Keratinocyte (primary cell): ENCODE measurements around the gene ELMO3. TPM values are rescaled to one million over a fixed set of nuclear protein-coding genes. Genes with fewer than 3 reads are reported as not detected.

ENCODE experiments used
- DNase-seq: peaks from one replicate; pipeline ENCODE4 v3.0.0-alpha.2; 2011; ENCODE audit warnings: low read depth, missing footprints, low spot score
- FAIRE-seq: peaks from 2 replicates; lab custom pipeline; 2011; peaks lifted over from hg19 to GRCh38; lab: Jason Lieb, UNC
- H2AFZ ChIP-seq: 2 replicates; pipeline ENCODE4 v1.6.0; 2012; ENCODE audit warnings: low read length, control low read depth, inconsistent platforms; ENCODE audit not compliant: control insufficient read depth
- H3K27ac ChIP-seq: 2 replicates; pipeline ENCODE4 v1.5.1; 2011; ENCODE audit warnings: low read length; ENCODE audit not compliant: control insufficient read depth, insufficient read depth
- H3K27me3 ChIP-seq: 3 replicates; pipeline ENCODE4 v1.6.0; 2011; ENCODE audit warnings: low read length; ENCODE audit not compliant: control insufficient read depth, insufficient read depth; ENCODE audit errors: extremely low read depth
- H3K36me3 ChIP-seq, 2 experiments: 2 replicates in 1 of 2; 3 replicates in 1 of 2; pipeline ENCODE4 v1.5.1; 2011; ENCODE audit warnings: low read length in 2 of 2, mild to moderate bottlenecking in 1 of 2; ENCODE audit not compliant: control insufficient read depth in 2 of 2, insufficient read depth in 2 of 2; ENCODE audit errors: extremely low read depth in 1 of 2
- H3K4me1 ChIP-seq: 3 replicates; pipeline ENCODE4 v1.5.1; 2011; ENCODE audit warnings: low read length; ENCODE audit not compliant: control insufficient read depth, insufficient read depth; ENCODE audit errors: extremely low read depth
- H3K4me2 ChIP-seq: 3 replicates; pipeline ENCODE4 v1.6.0; 2011; ENCODE audit warnings: low read depth, low read length; ENCODE audit not compliant: control insufficient read depth, insufficient read depth; ENCODE audit errors: extremely low read depth
- H3K4me3 ChIP-seq, 3 experiments: fragments of 200-600 bp in 1 of 3; sonication (generic) in 1 of 3; 2 replicates in 2 of 3; 3 replicates in 1 of 3; pipeline ENCODE4 v1.5.1; 2011 to 2016; ENCODE audit warnings: low read length in 3 of 3, mild to moderate bottlenecking in 3 of 3, control low read depth in 2 of 3, inconsistent platforms in 1 of 3, low read depth in 1 of 3, mixed read lengths in 1 of 3, mixed run types in 1 of 3, moderate library complexity in 1 of 3; ENCODE audit not compliant: control insufficient read depth in 2 of 3, insufficient read depth in 2 of 3; ENCODE audit errors: extremely low read depth in 1 of 3
- H3K79me2 ChIP-seq: 2 replicates; pipeline ENCODE4 v1.6.0; 2012; ENCODE audit warnings: low read length; ENCODE audit not compliant: control insufficient read depth, insufficient read depth
- H3K9ac ChIP-seq: 3 replicates; pipeline ENCODE4 v1.6.0; 2011; ENCODE audit warnings: low read length; ENCODE audit not compliant: control insufficient read depth, insufficient read depth; ENCODE audit errors: extremely low read depth
- H3K9me1 ChIP-seq: 3 replicates; pipeline ENCODE4 v1.6.0; 2011; ENCODE audit warnings: low read length; ENCODE audit not compliant: control insufficient read depth, insufficient read depth; ENCODE audit errors: extremely low read depth
- H3K9me3 ChIP-seq: 2 replicates; pipeline ENCODE4 v1.5.1; 2012; ENCODE audit warnings: low read depth, low read length; ENCODE audit not compliant: control insufficient read depth
- H4K20me1 ChIP-seq: 3 replicates; pipeline ENCODE4 v1.6.0; 2011; ENCODE audit warnings: low read length; ENCODE audit not compliant: control insufficient read depth, insufficient read depth; ENCODE audit errors: extremely low read depth
- EZH2 ChIP-seq: IDR thresholded peaks from one replicate; pipeline ENCODE4 v1.6.1; 2012; ENCODE audit warnings: inconsistent platforms, mild to moderate bottlenecking, low read length, moderate library complexity
- dilution Hi-C: fragments of 300-500 bp; cut with MboI; formaldehyde crosslinking; loops from one replicate; pipeline ENCODE4 v1.7.0; 2020; ENCODE audit warnings: low sequenced_read_pairs; ENCODE audit not compliant: extremely low pct_ligation_motif_present
- polyA plus RNA-seq, 5 experiments: library from polyadenylated mRNA; depleted of rRNA in 3 of 5; stranded (reverse) in 3 of 5; stranded (forward) in 1 of 5; unstranded in 1 of 5; fragments of >200 nt; gene quantifications; 1 replicate in 1 of 5; 2 replicates in 3 of 5; 3 replicates in 1 of 5; pipeline versions ENCODE4 v1.2.1 to v1.2.3, GENCODE V29; 2011 to 2012; ENCODE audit warnings: missing spikeins in 2 of 5, low read depth in 1 of 5, low replicate concordance in 1 of 5
- TF ChIP-seq, protein P1 (sequence below), 3 experiments: IDR thresholded peaks in 1 of 3; conservative IDR thresholded peaks in 1 of 3; optimal IDR thresholded peaks in 1 of 3; 2 replicates in 2 of 3; 3 replicates in 1 of 3; pipeline versions ENCODE3 to v1.5.1; 2011; ENCODE audit warnings: low read length in 3 of 3, mild to moderate bottlenecking in 3 of 3, moderate library complexity in 2 of 3, control low read depth in 1 of 3, inconsistent platforms in 1 of 3; ENCODE audit not compliant: insufficient read depth in 2 of 3; ENCODE audit errors: extremely low read depth in 1 of 3

ELMO3 gene
- polyA plus RNA-seq, 1 donor (not counting 4 experiments of a cell fraction or from before 2014, with no cell fraction given), result 21.0 TPM

GRCh38 chr16:67228905-67229304, 30.0 kb downstream of the ELMO3 start:
- FAIRE-seq (no peak), DNase-seq (no peak)
- no peaks in the 10 kb centered on the region for H3K9me1 ChIP-seq
- no peaks in the 10 kb centered on the region for H3K9me3 ChIP-seq
- peaks cover 31 to 34% of the 10 kb centered on the region in 2 experiments for H3K36me3 ChIP-seq
- dilution Hi-C loops, result no loop called here
- no peak overlapping the region for H3K9ac ChIP-seq
- TF ChIP-seq, protein P1, sequence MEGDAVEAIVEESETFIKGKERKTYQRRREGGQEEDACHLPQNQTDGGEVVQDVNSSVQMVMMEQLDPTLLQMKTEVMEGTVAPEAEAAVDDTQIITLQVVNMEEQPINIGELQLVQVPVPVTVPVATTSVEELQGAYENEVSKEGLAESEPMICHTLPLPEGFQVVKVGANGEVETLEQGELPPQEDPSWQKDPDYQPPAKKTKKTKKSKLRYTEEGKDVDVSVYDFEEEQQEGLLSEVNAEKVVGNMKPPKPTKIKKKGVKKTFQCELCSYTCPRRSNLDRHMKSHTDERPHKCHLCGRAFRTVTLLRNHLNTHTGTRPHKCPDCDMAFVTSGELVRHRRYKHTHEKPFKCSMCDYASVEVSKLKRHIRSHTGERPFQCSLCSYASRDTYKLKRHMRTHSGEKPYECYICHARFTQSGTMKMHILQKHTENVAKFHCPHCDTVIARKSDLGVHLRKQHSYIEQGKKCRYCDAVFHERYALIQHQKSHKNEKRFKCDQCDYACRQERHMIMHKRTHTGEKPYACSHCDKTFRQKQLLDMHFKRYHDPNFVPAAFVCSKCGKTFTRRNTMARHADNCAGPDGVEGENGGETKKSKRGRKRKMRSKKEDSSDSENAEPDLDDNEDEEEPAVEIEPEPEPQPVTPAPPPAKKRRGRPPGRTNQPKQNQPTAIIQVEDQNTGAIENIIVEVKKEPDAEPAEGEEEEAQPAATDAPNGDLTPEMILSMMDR (optimal IDR thresholded peaks at IDR 0.05 in 1 of 3, IDR thresholded peaks at IDR 0.05 in 1 of 3, conservative IDR thresholded peaks at IDR 0.05 in 1 of 3; ENCODE audit: extremely low read depth in 1 of 3, insufficient read depth in 2 of 3, low read length in 3 of 3), result no peak
- TF ChIP-seq EZH2, result no peak
- no peaks in the 10 kb centered on the region for H4K20me1 ChIP-seq
- H3K79me2 ChIP-seq, result peaks cover 19% of the 10 kb centered on the region
- no peak overlapping the region for H3K4me3 ChIP-seq
- peaks cover 17% of the 10 kb centered on the region for H3K4me1 ChIP-seq
- H3K4me2 ChIP-seq, result no peak overlapping the region
- no peaks in the 10 kb centered on the region for H3K27me3 ChIP-seq
- H3K27ac ChIP-seq, result no peak overlapping the region
- H2AFZ ChIP-seq, result no peak overlapping the region

DNA sequence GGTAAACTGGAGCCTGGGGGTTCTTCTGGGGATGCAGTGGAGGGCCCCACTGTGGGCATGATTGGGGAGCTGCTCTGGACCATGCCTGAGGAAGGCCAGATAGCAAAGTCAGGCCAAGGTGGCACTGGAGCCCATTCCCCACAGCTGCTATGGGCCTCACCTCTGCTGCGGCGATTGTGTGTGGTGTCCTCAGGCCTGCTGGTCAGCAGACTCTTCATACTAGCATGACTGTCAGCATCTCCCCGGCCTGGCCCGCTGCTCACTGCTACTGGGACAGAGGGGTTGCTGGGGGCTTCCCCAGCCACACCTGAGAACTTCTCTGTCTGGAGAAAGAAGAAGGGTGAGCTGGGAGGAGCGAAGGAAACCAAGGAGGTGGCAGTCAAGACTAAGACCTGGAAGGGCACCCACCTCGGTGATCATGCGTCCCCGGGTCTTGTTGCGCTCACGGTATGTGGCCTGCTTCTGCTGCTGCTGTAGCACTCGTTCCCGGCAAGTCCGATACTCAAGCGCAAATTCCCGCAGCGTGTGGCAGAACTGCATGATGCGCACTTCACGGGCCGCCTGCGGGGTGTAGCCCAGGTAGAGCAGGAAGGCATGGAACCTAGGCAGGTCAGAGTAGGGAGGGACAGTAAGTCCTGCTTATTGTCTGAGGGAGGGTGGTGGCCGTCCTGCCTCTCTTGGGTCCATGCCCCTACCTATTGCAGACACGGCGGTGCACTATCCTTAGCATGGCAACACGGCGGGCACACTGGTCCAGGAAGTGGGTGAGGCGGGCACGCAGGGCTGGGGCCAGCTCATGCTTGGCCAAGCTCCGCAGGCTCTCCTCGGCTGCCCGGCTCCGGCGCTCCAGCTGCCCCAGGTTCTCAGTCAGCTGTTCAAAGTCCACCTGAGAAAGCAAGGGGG, 31.2 kb downstream of the ELMO3 start:
- H3K4me2 ChIP-seq, result no peak overlapping the region
- H3K36me3 ChIP-seq, result peaks cover 31 to 42% of the 10 kb centered on the region in 2 experiments
- FAIRE-seq (no peak), DNase-seq (no peak)
- peaks cover 19% of the 10 kb centered on the region for H3K79me2 ChIP-seq
- H3K9me3 ChIP-seq, result no peaks in the 10 kb centered on the region
- H4K20me1 ChIP-seq, result no peaks in the 10 kb centered on the region
- H3K27ac ChIP-seq, result no peak overlapping the region
- peaks cover 17% of the 10 kb centered on the region for H3K4me1 ChIP-seq
- H2AFZ ChIP-seq, result no peak overlapping the region
- H3K9ac ChIP-seq, result no peak overlapping the region
- no peaks in the 10 kb centered on the region for H3K27me3 ChIP-seq
- dilution Hi-C loops, result no loop called here
- no peaks in the 10 kb centered on the region for H3K9me1 ChIP-seq
- no peak overlapping the region for H3K4me3 ChIP-seq
- TF ChIP-seq, protein P1 (optimal IDR thresholded peaks at IDR 0.05 in 1 of 3, IDR thresholded peaks at IDR 0.05 in 1 of 3, conservative IDR thresholded peaks at IDR 0.05 in 1 of 3; ENCODE audit: extremely low read depth in 1 of 3, insufficient read depth in 2 of 3, low read length in 3 of 3), result no peak
- no peak for TF ChIP-seq EZH2
